Epithelial cell of esophagus (primary cell): ENCODE measurements around the gene RAB37.

Experiments used
- DNase-seq: peaks from one replicate; pipeline ENCODE4 v3.0.0; 2010; ENCODE audit warnings: low read depth
- H3K4me3 ChIP-seq: 2 replicates; pipeline ENCODE4 v1.5.1; 2011; ENCODE audit warnings: mild to moderate bottlenecking, low read length, control low read depth
- TF ChIP-seq, protein P1 (sequence below): IDR thresholded peaks from 2 replicates; pipeline ENCODE4 v1.5.1; 2011; ENCODE audit warnings: low read depth, mild to moderate bottlenecking, low read length, control low read depth, inconsistent platforms; ENCODE audit not compliant: insufficient read depth; ENCODE audit errors: missing control alignments

RAB37 gene

DNA sequence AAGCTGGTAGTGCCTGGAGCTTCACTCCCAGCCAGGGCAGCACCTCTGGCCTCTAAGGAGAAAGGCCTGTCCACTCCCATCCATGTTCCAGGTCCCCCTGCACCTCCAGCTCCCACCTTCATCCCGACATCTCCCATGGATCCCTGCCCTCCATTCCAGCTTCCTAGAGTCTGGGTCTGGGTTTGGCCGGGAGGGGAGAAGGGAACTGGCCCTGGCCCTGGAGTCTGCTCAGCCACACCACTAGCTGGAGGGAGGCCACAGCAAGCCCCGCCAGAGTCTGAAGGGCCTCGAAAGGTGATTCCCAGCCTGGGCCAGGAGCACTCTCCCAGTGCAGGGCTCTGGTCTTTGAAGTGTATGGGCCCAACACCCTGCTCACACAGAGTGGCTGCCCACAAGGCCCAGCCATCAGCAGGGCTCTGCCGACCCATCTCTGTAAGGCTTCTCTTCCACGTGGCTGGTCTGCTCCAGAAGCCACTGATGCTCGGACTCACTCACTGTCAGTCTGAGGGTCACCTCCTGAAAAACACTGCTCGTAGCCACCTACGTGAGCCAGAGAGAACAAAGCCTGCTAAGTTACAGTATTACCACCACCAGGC lies 34.4 kb downstream of the RAB37 start:
- TF ChIP-seq, protein P1, sequence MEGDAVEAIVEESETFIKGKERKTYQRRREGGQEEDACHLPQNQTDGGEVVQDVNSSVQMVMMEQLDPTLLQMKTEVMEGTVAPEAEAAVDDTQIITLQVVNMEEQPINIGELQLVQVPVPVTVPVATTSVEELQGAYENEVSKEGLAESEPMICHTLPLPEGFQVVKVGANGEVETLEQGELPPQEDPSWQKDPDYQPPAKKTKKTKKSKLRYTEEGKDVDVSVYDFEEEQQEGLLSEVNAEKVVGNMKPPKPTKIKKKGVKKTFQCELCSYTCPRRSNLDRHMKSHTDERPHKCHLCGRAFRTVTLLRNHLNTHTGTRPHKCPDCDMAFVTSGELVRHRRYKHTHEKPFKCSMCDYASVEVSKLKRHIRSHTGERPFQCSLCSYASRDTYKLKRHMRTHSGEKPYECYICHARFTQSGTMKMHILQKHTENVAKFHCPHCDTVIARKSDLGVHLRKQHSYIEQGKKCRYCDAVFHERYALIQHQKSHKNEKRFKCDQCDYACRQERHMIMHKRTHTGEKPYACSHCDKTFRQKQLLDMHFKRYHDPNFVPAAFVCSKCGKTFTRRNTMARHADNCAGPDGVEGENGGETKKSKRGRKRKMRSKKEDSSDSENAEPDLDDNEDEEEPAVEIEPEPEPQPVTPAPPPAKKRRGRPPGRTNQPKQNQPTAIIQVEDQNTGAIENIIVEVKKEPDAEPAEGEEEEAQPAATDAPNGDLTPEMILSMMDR: no peak
- no peak for DNase-seq
- H3K4me3 ChIP-seq: no peak overlapping the region

DNA sequence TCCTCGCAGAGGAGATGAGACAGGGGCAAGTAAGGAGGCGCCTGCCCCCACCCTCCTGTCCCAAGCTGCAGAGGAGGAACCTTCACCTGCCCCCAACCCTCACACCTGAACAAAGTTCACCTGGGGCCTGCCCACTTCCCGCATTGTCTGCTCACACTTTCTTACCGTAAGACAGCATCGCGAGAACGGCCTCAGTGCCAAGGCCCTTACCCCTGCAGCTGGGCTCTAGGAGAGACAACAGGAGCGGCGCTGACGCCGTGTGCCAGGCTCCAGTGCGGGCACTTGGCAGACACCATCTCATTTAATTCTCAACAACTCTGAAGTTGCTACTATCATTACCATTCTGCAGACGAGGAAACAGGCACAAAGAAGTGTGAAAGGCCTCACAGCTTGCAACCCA lies 35.0 kb downstream of the RAB37 start:
- H3K4me3 ChIP-seq: no peak overlapping the region
- TF ChIP-seq, protein P1: no peak
- no peak for DNase-seq

DNA sequence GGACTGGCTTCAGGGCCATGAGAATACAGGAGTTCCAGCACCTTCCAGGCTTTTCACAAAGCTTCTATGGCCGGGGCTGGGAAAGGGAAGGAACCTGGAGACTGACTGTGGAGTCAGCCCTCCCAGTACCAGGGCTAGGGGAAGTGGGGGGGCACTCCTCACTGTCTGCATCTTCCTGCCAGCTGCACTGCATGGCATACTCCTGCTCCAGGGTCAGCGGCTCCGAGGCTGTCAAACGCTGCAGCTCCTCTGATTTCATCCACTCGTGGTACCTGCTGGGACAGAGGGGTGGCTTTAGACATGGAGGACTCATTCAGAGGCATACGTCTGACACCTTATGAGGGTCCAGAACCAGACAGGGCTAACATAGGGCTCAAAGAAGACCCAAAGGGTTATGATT lies 36.4 kb downstream of the RAB37 start:
- DNase-seq: no peak
- TF ChIP-seq, protein P1: no peak
- H3K4me3 ChIP-seq: no peak overlapping the region

DNA sequence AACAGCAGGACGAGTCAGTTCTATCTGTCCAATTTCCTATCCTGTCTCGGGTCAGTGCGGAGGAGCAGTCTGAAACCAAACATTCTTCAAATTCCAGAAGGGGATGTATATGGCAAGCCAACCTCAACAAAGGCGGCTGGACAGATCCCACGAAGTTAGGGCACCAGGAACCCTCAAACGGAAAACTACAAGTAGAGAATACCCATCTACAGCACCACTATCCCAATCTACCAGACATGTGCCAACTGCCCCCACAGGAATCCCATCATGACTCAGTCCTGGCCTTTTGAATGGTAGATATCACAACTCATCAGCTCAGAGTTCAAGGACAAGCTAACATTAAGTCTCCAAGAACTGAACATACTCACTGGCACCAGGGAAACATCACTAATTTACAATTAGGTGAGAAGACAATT lies 36.8 kb downstream of the RAB37 start:
- no peak overlapping the region for H3K4me3 ChIP-seq
- DNase-seq: no peak

DNA sequence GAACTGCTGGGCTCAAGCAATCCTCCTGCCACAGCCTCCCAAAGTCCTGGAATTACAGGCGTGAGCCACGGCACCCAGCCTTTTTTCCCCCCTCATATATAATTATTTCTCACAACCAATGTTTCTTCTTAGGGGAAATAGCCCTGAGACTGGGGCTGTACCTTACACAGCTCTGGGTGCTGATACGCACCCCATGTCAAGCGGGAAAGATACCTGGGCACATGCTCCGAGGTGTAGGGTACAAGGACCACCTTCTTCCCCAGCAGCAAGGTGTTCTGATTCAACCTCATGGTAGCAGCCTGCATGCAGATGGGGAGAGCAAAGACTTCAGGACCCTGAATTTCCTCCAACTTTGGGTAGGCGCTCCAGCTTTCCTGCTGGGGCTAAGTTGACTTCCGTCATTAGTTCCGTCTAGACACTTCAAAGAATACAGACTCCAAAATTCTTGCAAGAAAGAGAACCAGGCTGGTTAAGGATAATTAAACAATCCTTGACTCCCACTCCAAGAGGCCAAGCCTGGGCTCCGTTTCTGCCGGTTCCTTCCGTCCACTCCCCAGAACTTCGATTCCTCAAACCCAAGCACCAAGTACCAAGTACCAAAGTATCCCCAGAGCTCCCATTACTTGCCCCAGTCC lies 38.5 kb downstream of the RAB37 start:
- peak overlapping the region; percentile 92 for H3K4me3 ChIP-seq
- no peak for DNase-seq
- TF ChIP-seq, protein P1: no peak

More for the DNA sequence above, 36.8 kb downstream of the RAB37 start:
- TF ChIP-seq, protein P1: no peak

DNA sequence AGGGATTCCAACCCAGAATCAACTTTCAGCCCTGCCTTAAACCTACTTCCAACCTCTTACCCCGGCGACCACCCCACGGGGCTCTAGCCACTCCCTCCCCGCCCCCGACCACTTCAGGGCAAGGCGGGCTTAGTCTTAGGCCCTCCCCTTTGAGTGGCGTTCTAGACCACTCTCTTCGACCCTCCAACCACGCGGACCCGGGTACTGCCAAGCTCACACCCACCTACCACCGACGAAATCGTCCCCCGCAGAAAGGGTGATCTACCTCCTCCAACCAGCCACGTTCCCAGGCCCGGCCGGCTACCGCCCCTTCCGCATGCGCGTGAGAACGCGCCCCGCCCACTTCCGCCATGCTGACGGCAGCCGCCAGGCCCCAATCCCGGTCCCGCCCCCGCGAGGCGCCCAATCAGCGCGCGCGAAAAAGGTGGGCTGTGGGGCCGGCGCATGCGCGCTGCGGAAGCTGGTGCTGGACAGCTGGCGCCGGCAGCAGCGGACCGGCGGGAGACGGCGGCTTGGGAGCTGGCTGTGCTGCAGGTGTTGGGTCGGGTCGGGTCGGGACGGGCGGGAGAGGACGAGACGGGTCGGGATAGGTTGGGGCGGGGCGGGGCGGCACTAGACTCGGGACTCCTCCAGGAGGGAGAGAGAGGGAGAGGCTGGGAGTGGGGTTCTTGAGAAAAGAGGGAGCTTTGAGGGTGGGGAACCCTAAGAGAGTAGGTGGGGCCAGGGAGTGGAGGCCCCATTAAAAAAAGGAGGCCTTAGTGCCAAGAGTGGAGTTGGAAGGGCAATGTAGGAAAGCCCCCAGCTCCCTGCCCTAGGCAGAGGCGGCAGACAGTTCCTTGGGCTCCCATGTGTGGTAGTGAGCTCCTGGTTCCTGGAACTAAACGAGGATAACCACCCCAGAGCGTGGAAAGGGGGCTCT lies 39.2 kb downstream of the RAB37 start, which contains the start of gene NAT9:
TSS of gene NAT9 (minus strand) at position 302 of the 919 bp plus-strand sequence. CDS start 647 bp downstream, outside the sequence.
- TF ChIP-seq, protein P1: no peak
- peak within 1 kb of the TSS; percentile 92 for H3K4me3 ChIP-seq
- DNase-seq: peak; percentile 97
